RWPE1 (cell line): Measurements from ENCODE around the gene PLPP1.

Experiments
- CTCF ChIA-PET: fragments of 350-600 bp; sonication (Branson Sonifier 250); formaldehyde crosslinking; extraction: SDS; loops from one replicate; lab custom pipeline; 2021; lab: Yijun Ruan, JAX
- POLR2A ChIA-PET: fragments of 400-600 bp; formaldehyde crosslinking; extraction: SDS; loops from one replicate; lab custom pipeline; 2020; ENCODE audit warnings: antibody characterized with exemption; ENCODE audit not compliant: low non-redundant PET; lab: Yijun Ruan, JAX
- DNase-seq: peaks from one replicate; pipeline ENCODE4 v3.0.0; 2012; ENCODE audit warnings: low spot score
- H3K27ac ChIP-seq: fragments of 450-650 bp; 2 replicates; pipeline ENCODE4 v1.5.1; 2017
- TF ChIP-seq, protein P1 (sequence below): fragments of 450-650 bp; conservative IDR thresholded peaks from 2 replicates; pipeline ENCODE4 v1.5.1; 2017; ENCODE audit warnings: low read depth, mild to moderate bottlenecking

PLPP1 gene

DNA sequence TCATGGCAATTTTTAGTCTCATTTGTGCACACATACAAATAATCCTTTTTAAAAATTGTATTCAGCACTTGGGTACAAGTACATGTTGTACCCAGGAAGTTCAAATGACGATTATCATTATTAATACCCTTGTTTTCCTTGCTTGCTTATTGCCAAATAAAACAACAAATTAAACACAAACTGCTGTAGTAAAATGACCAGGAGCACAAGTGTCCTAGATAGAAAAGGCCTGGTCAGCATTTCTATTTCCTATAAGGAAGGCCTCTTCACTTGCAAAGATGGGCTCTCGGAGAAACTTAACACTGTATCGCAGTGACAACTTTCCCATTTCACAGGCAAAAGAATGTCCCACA, 34.7 kb upstream of the PLPP1 start:
- POLR2A ChIA-PET: no interaction called here
- no peak for DNase-seq
- no peak overlapping the region for H3K27ac ChIP-seq
- TF ChIP-seq, protein P1, sequence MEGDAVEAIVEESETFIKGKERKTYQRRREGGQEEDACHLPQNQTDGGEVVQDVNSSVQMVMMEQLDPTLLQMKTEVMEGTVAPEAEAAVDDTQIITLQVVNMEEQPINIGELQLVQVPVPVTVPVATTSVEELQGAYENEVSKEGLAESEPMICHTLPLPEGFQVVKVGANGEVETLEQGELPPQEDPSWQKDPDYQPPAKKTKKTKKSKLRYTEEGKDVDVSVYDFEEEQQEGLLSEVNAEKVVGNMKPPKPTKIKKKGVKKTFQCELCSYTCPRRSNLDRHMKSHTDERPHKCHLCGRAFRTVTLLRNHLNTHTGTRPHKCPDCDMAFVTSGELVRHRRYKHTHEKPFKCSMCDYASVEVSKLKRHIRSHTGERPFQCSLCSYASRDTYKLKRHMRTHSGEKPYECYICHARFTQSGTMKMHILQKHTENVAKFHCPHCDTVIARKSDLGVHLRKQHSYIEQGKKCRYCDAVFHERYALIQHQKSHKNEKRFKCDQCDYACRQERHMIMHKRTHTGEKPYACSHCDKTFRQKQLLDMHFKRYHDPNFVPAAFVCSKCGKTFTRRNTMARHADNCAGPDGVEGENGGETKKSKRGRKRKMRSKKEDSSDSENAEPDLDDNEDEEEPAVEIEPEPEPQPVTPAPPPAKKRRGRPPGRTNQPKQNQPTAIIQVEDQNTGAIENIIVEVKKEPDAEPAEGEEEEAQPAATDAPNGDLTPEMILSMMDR: no peak
- CTCF ChIA-PET: no interaction called here

DNA sequence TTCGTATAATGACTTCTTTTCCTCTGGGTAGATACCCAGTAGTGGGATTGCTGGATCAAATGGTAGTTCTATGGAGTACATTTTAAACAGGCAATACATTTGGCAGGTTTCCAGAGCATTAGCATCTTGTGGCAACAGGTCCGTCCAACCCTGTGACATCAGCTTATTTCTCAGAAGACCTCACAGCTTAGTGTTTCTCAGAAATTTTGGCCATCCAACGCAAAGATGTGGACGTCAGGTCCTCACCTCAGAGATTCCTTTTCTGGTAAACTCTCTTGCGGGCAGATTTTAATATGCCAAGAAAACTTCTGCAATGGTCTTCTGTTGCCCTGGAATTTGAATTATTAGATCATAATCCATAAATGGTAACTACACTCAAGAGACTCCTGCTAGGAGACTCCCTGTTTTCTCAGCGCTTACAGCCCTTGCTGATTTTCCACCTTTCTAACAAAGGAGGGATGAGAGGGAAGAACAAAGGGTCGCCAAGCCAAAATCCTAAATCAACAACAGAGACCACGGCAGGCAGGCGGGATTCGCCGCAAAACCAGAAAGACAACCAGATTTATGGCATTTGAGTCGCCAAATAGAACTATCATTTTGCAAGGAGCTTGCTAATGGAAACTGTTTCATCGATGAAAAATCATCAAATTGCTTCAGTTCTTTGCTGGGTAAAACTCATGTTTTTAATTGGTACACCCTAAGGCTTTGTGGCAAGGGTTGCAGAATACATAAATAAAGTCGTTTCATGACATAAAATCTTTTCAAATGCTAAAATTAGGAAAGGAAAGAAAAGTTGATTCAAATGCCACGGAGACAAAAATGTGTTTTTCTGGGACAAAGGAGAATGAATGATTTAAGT, 34.1 kb upstream of the PLPP1 start:
- ChIA-PET POLR2A (no interaction called here), CTCF (interaction anchor here (0.6 to 0.7 kb wide), 2 partner anchors 49 to 232 kb away, joined by 5 read pairs; no protein-coding TSS in a partner anchor)
- DNase-seq: no peak
- TF ChIP-seq, protein P1: no peak
- H3K27ac ChIP-seq: no peak overlapping the region

DNA sequence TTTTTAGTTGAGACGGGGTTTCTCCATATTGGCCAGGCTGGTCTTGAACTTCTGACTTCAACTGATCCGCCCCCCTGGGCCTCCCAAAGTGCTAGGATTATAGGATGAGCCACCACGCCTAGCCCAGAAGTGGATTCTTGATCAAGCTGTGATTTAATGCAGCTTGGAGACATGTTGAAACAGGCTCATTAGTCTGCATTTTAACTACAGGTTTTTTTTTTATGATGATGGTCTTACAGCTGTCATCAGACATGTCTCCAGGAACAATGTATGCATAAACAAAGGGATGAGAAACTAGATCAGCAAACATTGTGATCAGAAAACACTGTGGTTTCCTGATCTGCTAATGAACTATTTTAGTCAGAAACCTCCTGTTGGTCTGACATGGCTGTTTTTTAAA, 30.0 kb upstream of the PLPP1 start:
- ChIA-PET CTCF (interaction anchor here (0.6 to 1.0 kb wide), 2 partner anchors 10 to 392 kb away, joined by 3 to 4 read pairs; no protein-coding TSS in a partner anchor), POLR2A (no interaction called here)
- peak; percentile 64 for DNase-seq
- peak overlapping the region; percentile 31; the same call in 1 of the 2 replicates for H3K27ac ChIP-seq
- TF ChIP-seq, protein P1: no peak

DNA sequence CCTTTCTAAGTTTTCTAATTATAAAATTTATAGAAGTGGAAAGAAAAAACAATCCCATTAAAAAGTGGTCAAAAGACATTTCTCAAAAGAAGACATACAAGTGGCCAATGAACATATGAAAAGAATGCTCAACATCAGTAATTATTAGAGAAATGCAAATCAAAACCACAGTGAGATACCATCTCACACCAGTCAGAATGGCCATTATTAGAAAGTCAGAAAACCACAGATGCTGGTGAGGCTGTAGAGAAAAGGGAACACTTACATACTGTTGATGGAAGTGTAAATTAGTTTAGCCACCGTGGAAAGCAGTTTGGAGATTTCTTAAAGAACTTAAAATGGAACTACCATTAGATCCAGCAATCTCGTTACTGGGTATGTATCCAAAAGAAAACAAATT, 23.7 kb upstream of the PLPP1 start:
- TF ChIP-seq, protein P1: no peak
- ChIA-PET CTCF (no interaction called here), POLR2A (no interaction called here)

DNA sequence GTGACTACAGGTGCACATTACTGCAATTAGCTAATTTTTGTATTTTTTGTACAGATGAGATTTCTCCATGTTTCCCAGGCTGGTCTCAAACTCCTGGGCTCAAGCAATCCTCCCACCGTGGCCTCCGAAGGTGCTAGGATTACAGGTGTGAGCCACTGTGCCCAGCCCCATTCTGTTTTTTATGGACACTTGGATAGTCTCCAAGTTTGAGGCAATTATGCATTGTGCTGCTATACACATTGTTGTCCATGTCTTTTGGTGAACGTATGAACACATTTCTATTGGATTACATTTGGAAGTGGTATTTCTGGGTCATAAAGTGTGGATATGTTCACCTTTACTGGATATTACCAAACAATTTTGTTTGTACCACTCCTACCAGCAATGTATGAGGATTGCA, 22.4 kb upstream of the PLPP1 start:
- CTCF ChIA-PET: no interaction called here
- POLR2A ChIA-PET: no interaction called here
- TF ChIP-seq, protein P1: no peak
- no peak overlapping the region for H3K27ac ChIP-seq
- no peak for DNase-seq

More for the DNA sequence above, 23.7 kb upstream of the PLPP1 start:
- no peak for DNase-seq
- no peak overlapping the region for H3K27ac ChIP-seq

DNA sequence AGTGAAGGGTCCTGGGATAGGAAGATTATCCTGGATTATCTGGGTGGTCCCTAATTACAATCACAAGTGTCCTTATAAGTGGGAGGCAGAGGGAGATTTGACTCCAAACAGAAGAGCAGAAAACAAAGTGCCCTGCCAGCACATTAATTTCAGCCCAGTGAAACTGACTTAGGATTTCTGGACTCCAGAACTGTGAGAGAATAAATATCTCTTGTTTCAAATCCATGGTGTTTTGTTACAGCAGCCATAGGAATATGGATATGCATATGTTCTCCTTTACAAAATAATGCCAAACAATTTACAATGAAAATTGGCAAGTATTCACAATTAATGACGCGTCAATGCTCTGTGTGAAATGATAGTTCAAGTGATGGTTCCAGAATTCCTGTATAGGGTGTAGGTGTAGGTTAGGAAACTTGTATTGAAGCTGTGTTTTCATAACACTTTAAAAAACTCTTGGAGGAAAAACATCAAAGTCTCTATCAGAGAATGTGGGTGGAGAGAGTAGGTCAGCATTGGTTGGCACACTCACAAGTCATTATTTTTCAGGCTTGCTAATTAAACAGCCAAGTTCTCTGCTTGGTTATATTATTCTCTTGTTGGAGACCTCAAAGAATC, 19.9 kb upstream of the PLPP1 start:
- POLR2A ChIA-PET: no interaction called here
- CTCF ChIA-PET: no interaction called here

More for the DNA sequence above, 19.9 kb upstream of the PLPP1 start:
- no peak for DNase-seq
- no peak overlapping the region for H3K27ac ChIP-seq
- TF ChIP-seq, protein P1: no peak
